NCI-H1694 (cell line): ENCODE measurements around the gene BTRC.
"Not testable (repeated sequence)": the region's sequence is repeated elsewhere in the genome, so short reads cannot be mapped to it uniquely, and the experiment has no call there.

ENCODE experiments used
- DNase-seq: peaks from one replicate; lab custom pipeline; 2025; lab: John Stamatoyannopoulos, UW

BTRC gene

GRCh38 chr10:101346177-101346576 is 7.8 kb upstream of the BTRC start:
- DNase-seq, result no peak

- no peak for DNase-seq
These were observed 2.9 kb upstream of the BTRC start for GRCh38 chr10:101351017-101351416.

DNA sequence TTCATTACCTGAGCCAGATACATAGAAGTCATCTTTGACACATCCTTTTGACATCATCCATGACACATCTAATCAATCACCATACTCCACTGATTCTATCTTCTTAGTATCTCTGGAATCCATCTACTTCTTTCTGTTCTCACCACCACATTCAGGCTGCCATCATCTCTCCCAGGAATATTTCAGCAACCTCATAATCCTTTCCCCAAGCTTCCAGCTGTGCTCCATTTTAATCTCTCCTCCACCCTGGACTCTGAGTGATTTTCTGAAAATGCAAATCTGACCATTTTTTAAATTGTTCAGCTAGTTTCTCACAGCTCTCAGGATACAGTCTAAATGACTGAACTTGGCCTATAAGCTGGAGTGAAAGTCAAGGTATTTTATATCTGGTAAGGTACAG is 2.5 kb upstream of the BTRC start:
- DNase-seq, result no peak

DNA sequence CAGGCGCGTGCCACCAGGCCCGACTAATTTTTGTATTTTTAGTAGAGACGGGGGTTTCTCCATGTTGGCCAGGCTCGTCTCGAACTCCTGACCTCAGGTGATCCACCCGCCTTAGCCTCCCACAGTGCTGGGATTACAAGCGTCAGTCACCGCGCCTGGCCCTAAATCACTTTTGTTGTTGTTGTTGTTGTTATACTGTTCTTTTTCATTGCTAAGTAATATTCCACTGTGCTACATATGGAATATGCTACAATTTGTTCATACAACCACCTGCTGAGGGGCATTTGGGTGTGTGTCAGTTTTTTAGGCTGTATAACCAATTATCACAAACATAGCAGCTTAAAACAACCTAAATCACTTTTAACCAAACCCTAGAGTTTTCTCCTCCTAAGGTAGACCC is 1.1 kb upstream of the BTRC start:
- DNase-seq, result not testable (repeated sequence)

DNA sequence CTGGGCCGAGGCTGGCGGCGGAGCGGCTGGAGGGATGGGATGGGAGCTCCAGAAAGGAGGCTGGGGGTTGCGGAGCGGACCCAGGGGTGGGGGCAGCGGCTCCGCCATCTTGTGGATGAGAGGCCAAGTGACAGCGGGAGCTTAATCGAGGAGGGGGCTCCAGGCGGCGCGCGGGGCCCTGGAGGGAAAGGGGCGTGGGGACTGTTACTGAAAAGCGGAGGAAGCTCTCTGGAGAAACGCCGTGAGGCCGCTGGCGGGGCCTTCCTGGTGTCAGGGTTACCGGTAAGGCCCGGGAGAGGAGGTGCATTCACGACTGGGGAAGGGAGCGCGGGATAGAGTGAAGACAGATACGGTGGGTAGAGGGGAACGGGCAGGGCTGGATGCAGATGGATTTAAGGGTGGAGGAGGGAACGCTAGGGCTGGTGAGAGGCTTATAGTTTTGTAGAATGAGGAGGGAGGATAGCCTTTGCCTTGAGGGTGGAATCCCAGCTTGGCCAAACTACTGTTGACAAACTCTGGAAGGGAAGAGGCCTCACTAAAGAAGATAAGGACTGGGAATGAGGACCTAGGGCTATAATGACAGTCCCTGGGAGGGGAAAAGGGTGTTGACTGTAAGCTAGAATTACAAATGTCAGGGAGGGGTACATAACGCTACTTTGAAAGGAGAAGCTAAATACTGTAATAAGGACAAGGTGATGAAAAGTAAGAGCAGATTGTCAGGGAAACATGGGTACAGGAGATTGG is 535 bp downstream of the BTRC start:
- no peak for DNase-seq

GRCh38 chr10:101355072-101355706 is 1.2 kb downstream of the BTRC start:
- DNase-seq, result no peak

DNA sequence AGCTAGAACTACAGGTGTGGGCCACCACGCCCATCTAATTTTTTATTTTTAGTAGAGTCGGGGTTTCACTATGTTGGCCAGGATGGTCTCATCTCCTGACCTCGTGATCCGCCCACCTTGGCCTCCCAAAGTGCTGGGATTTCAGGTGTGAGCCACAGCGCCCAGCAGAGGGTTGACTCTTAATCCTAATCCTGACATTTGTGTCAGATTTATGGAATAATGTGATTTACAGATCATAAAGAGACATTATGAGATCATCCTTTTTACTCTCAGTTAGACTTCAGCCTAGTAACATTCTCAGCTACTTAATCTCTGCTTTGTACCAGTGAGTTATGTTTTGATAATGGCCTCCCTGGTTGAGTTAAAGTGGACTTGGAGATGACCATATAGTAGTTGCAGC is 2.2 kb downstream of the BTRC start:
- DNase-seq, result no peak

- DNase-seq, result no peak
These were observed 4.0 kb downstream of the BTRC start for GRCh38 chr10:101357958-101358357.

- DNase-seq, result no peak
These were observed 4.8 kb downstream of the BTRC start for GRCh38 chr10:101358706-101359300.

- DNase-seq, result not testable (repeated sequence)
These were observed 6.1 kb downstream of the BTRC start for GRCh38 chr10:101360090-101360489.

DNA sequence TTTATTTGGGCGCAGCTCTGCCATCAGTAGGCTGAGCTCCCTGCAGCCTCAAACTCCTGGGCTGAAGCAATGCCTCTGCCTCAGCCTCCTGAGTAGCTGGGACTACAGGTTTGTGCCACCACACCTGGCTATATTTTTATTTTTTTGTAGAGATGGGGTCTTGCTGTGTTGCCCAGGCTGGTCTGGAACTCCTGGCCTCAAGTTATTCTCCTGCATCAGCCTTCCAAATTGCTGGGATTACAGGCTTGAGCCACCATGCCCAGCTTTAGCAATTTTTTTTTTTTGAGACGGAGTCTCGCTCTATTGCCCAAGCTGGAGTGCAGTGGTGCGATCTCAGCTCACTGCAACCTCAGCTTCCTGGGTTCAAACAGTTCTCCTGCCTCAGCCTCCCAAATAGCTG is 6.9 kb downstream of the BTRC start:
- DNase-seq, result not testable (repeated sequence)

GRCh38 chr10:101363850-101364400 is 10.0 kb downstream of the BTRC start:
- DNase-seq, result no peak

DNA sequence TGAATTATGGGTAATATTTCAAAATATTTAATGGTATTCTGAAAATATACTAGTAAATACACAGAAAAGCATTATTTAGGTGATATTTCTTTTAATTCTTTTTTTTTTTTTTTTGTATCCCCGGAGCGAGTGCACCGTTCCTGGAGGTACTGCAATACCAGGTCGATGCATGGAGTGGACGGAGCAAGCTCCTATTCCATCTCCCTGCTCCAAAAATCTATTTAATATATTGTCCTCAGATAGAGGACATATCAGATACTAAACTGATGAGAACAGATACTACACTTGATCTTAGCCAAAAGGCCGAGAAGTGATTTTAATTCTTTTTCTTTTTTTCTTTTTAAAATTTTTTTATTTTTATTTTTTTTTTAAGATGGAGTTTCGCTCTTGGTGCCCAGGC is 10.8 kb downstream of the BTRC start:
- no peak for DNase-seq

- no peak for DNase-seq
These were observed 13.8 kb downstream of the BTRC start for GRCh38 chr10:101367569-101368453.

DNA sequence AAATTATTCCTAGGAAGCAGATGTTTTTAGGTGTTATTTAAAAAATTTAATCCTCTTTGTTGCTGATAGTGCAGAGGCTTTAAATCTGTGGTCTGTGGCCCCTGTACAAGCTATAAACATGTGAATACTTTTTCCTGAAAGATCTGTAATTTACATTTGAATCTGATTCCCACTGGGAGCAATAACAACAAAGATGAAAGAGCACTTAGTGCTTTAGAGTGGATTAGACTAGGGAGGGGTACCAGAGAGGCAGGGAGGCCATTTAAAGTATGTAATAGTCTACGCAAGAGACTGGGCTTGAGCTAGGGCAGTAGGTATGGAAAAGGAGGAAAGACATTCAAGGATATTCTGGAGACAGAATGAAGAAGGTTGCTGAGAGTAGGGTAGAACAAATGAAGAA is 19.1 kb downstream of the BTRC start:
- DNase-seq, result no peak

DNA sequence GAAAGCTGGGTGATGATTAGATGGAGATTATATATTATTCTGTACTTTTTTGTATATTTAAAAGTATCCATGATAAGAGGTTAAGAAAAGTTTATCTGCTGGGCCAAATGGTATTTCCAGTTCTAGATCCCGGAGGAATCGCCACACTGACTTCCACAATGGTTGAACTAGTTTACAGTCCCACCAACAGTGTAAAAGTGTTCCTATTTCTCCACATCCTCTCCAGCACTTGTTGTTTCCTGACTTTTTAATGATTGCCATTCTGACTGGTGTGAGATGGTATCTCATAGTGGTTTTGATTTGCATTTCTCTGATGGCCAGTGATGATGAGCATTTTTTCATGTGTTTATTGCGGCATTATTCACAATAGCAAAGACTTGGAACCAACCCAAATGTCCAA is 20.0 kb downstream of the BTRC start:
- not testable (repeated sequence) for DNase-seq

DNA sequence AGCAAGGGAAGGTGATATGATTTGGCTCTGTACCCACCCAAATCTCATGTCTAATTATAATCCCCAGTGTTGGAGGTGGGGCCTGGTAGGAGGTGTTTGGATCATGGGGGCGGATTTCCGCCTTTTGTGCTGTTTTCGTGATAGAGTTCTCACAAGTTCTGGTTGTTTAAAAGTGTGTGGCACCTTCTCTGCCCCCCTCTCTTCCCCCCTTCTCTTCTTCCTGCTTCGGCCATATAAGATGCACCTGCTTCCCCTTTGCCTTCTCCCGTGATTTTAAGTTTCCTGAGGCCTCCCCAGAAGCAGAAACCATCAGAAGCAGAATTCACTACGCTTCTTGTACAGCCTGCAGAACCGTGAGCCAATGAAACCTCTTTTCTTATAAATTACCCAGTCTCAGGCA is 21.1 kb downstream of the BTRC start:
- no peak for DNase-seq

GRCh38 chr10:101379663-101380352 is 25.8 kb downstream of the BTRC start:
- no peak for DNase-seq

GRCh38 chr10:101380353-101381017 is 26.5 kb downstream of the BTRC start:
- no peak for DNase-seq

- DNase-seq, result no peak
These were observed 32.1 kb downstream of the BTRC start for GRCh38 chr10:101385866-101386658.
